GM12874 (cell line): ENCODE results near the gene ABCC3.

ENCODE experiments used
- CTCF ChIP-seq: IDR thresholded peaks from 2 replicates; pipeline ENCODE4 v1.5.1; 2011; ENCODE audit warnings: low read depth, mild to moderate bottlenecking, control low read depth, low read length, moderate library complexity; ENCODE audit not compliant: insufficient read depth

The ABCC3 gene

GRCh38 chr17:50719144-50719923 is 84.7 kb downstream of the ABCC3 start, which contains the start of gene LUC7L3:
Gene LUC7L3 (plus strand): TSS chr17:50719603. CDS start chr17:50719733, 130 bp downstream.
- no peak for TF ChIP-seq CTCF

GRCh38 chr17:50719924-50720794 is 85.5 kb downstream of the ABCC3 start:
- TF ChIP-seq CTCF = no peak

GRCh38 chr17:50721194-50722010 is 86.7 kb downstream of the ABCC3 start:
- TF ChIP-seq CTCF = no peak

- TF ChIP-seq CTCF = no peak
Measured at GRCh38 chr17:50722746-50723145, 88.1 kb downstream of the ABCC3 start.

DNA sequence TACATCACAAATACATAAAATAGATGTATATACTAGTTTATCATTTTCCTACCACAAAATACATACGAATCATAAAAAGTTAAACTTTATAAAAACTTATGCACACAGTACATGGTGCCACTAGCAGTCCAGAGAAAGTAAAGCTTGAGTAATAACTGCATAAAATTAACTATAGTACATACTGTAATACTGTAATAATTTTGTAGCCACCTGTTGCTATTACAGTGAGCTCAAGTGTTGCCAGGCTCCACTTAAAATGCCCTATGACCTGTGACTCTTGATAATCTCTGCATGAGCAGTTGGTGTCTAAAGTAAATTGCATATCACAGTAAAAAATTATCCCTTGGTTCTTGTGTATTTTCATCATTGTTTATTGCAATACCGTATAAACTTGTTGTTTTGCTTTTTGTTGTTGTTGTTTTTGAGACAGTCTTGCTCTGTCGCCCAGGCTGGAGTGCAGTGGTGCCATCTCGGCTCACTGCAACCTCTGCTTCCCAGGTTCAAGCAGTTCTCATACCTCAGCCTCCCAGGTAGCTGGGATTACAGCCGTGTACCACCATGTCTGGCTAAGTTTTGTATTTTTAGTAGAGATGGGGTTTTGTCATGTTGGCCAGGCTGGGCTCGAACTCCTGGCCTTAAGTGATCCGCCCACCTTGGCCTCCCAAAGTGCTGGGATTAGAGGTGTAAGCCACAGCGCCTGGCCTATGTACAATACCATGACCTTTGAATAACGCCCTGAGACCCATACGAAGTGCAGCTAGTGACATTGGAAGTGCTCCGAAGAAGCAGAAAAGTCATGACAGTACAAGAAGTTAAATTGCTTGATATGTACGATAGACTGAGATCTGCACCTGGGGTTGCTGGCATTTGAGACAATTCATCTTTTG is 91.3 kb downstream of the ABCC3 start:
- TF ChIP-seq CTCF = no peak

DNA sequence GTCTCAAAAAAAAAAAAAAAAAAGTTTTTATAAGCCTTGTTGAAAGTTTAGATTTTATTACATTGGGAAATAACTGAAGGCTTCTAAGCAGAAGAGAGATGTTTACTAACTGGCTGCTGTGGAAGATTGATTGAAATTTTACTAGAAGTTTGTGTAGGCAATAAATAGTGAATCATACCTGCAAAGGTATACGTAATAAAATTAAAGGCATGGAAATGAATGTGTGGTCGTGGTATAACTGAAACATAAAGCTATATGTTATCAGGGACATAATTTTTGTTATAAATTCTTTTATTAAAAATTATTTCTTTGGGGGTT is 93.4 kb downstream of the ABCC3 start:
- TF ChIP-seq CTCF = no peak
